K562 (cell line): ENCODE measurements around the gene NPNT. TPM values are rescaled to one million over a fixed set of nuclear protein-coding genes. Genes with fewer than 3 reads are reported as not detected.
"Not testable (repeated sequence)": the region's sequence is repeated elsewhere in the genome, so short reads cannot be mapped to it uniquely, and the experiment has no call there.

Experiments used
- ATAC-seq: fragments of 200-7000 bp; cut with Tn5 transposase; 3 replicates; pipeline ENCODE4 v1.9.1; 2020; ENCODE audit warnings: moderate library complexity
- BruUV-seq: library from RNA; stranded (reverse); fragments of 400-500 nt; replicated peaks from 2 replicates; lab custom pipeline; 2021; lab: Mats Ljungman, UMichigan
- CTCF ChIA-PET: fragments of 300-600 bp; formaldehyde crosslinking; extraction: SDS; loops from one replicate; lab custom pipeline; 2021; ENCODE audit warnings: low intra/inter-chr PET ratio; lab: Yijun Ruan, JAX
- POLR2A ChIA-PET: fragments of 300-600, 350-650 bp; sonication (Branson Sonifier 250); formaldehyde crosslinking; extraction: SDS; loops from one replicate; lab custom pipeline; 2021; ENCODE audit warnings: antibody characterized with exemption, inconsistent platforms; lab: Yijun Ruan, JAX
- DNase-seq, 4 experiments: peaks; one replicate each; pipeline versions ENCODE4 v3.0.0 to v3.0.0-alpha.2; 2011 to 2018; ENCODE audit warnings: low spot score in 3 of 4, mixed read lengths in 3 of 4; ENCODE audit errors: extremely low read depth in 1 of 4
- FAIRE-seq: peaks from 2 replicates; lab custom pipeline; 2011; peaks lifted over from hg19 to GRCh38; lab: Jason Lieb, UNC
- H2AFZ ChIP-seq: 2 replicates; pipeline ENCODE4 v1.6.0; 2011; ENCODE audit warnings: low read depth, low read length, control low read depth, inconsistent platforms
- H3K27ac ChIP-seq: fragments of 200-600 bp; 3 replicates; pipeline ENCODE4 v1.8.0; 2011; ENCODE audit warnings: low read depth, mild to moderate bottlenecking, control low read depth, inconsistent platforms, low read length, moderate library complexity, mixed read lengths; ENCODE audit errors: extremely low read depth
- H3K27me3 ChIP-seq, 2 experiments: fragments of 300-600 bp in 1 of 2; 2 replicates in 1 of 2; 3 replicates in 1 of 2; pipeline versions ENCODE4 v1.6.0 to v1.8.0; 2011; ENCODE audit warnings: inconsistent platforms in 2 of 2, low read length in 2 of 2, mild to moderate bottlenecking in 1 of 2, mixed read lengths in 1 of 2, moderate library complexity in 1 of 2; ENCODE audit not compliant: control insufficient read depth in 2 of 2, insufficient read depth in 2 of 2
- H3K36me3 ChIP-seq: fragments of 300-600 bp; 3 replicates; pipeline ENCODE4 v1.8.0; 2011; ENCODE audit warnings: mild to moderate bottlenecking, low read length, inconsistent platforms; ENCODE audit not compliant: control insufficient read depth, insufficient read depth
- H3K4me1 ChIP-seq, 2 experiments: fragments of 200-600 bp in 1 of 2; replicated peaks in 1 of 2; 2 replicates in 1 of 2; 3 replicates in 1 of 2; pipeline versions ENCODE4 v1.5.1 to v1.8.0; 2011; ENCODE audit warnings: inconsistent platforms in 2 of 2, low read length in 2 of 2, mild to moderate bottlenecking in 1 of 2, mixed read lengths in 1 of 2, moderate library complexity in 1 of 2; ENCODE audit not compliant: control insufficient read depth in 2 of 2, insufficient read depth in 2 of 2
- H3K4me2 ChIP-seq: 2 replicates; pipeline ENCODE4 v1.6.1; 2011; ENCODE audit warnings: low read length, control low read depth, inconsistent platforms, mixed read lengths; ENCODE audit not compliant: insufficient read depth
- H3K4me3 ChIP-seq: fragments of 200-600 bp; sonication (generic), shearing (Covaris generic); 2 replicates; pipeline ENCODE4 v1.5.1; 2016; ENCODE audit warnings: control low read depth, inconsistent platforms
- H3K79me2 ChIP-seq: fragments of 200-600 bp; 3 replicates; pipeline ENCODE4 v1.8.0; 2011; ENCODE audit warnings: low read length, inconsistent platforms; ENCODE audit not compliant: control insufficient read depth, insufficient read depth
- H3K9ac ChIP-seq, 2 experiments: 2 replicates each; pipeline versions ENCODE4 v1.6.0 to v1.6.1; 2011; ENCODE audit warnings: low read depth in 2 of 2, low read length in 2 of 2, control low read depth in 1 of 2, inconsistent platforms in 1 of 2, mild to moderate bottlenecking in 1 of 2, mixed read lengths in 1 of 2; ENCODE audit not compliant: insufficient read depth in 1 of 2
- H3K9me1 ChIP-seq: one replicate; pipeline ENCODE4 v1.6.0; 2011; ENCODE audit warnings: inconsistent platforms, mild to moderate bottlenecking, low read length, moderate library complexity; ENCODE audit not compliant: control insufficient read depth, insufficient read depth
- H3K9me3 ChIP-seq: replicated peaks from 2 replicates; pipeline ENCODE4 v1.5.1; 2011; ENCODE audit warnings: low read depth, low read length, inconsistent platforms; ENCODE audit not compliant: control insufficient read depth, insufficient read depth
- H4K20me1 ChIP-seq: replicated peaks from 2 replicates; pipeline ENCODE4 v1.6.1; 2011; ENCODE audit warnings: low read length, inconsistent platforms, mixed read lengths; ENCODE audit not compliant: control insufficient read depth, insufficient read depth
- ATF7 ChIP-seq: fragments of 450-650 bp; IDR thresholded peaks from 2 replicates; pipeline ENCODE4 v1.7.1; 2014; ENCODE audit warnings: mild to moderate bottlenecking, moderate library complexity
- E2F3 ChIP-seq: fragments of 250-450 bp; sonication (Bioruptor Pico); IDR thresholded peaks from 2 replicates; pipeline ENCODE4 v1.4.0; 2020; ENCODE audit warnings: mild to moderate bottlenecking
- ELF4 ChIP-seq: fragments of 450-650 bp; formaldehyde crosslinking; IDR thresholded peaks from 2 replicates; pipeline ENCODE4 v1.4.0; 2022; ENCODE audit warnings: missing genetic modification characterization
- RAD51 ChIP-seq: fragments of 450-650 bp; IDR thresholded peaks from 2 replicates; pipeline ENCODE4 v1.7.1; 2016; ENCODE audit warnings: low read depth, mild to moderate bottlenecking, borderline replicate concordance
- SMARCA5 ChIP-seq: fragments of 450-650 bp; IDR thresholded peaks from 2 replicates; pipeline ENCODE4 v1.6.1; 2016
- TAL1 ChIP-seq: fragments of 450-650 bp; IDR thresholded peaks from 2 replicates; pipeline ENCODE4 v1.6.1; 2016; ENCODE audit warnings: mild to moderate bottlenecking
- ZNF12 ChIP-seq: sonication (generic); formaldehyde crosslinking; IDR thresholded peaks from 2 replicates; pipeline ENCODE4 v1.4.0; 2020; ENCODE audit warnings: mild to moderate bottlenecking, missing genetic modification reagents
- ZNF354B ChIP-seq: fragments of 250-450 bp; sonication (Bioruptor Pico); IDR thresholded peaks from 2 replicates; pipeline ENCODE4 v1.4.0; 2020
- WGBS: fragments of 100-300 bp; shearing (Covaris generic); methylation state at CpG from one replicate; pipeline ENCODE4 v1.1.6; 2016; ENCODE audit warnings: low coverage, mixed read lengths; ENCODE audit not compliant: insufficient coverage; ENCODE audit errors: missing lambda C conversion rate; 5-methylcytosine and 5-hydroxymethylcytosine counted together
- in situ Hi-C: fragments of 300-500 bp; cut with MboI; formaldehyde crosslinking; loops from 4 replicates; pipeline ENCODE4 v1.15.0; 2018; ENCODE audit warnings: inconsistent platforms, mixed read lengths
- intact Hi-C: fragments of 100-400 bp; cut with micrococcal nuclease; formaldehyde crosslinking; loops from 2 replicates; pipeline ENCODE4 v1.14.2; 2022
- polyA plus RNA-seq, 8 experiments: library from polyadenylated mRNA; depleted of rRNA in 4 of 8; stranded (reverse) in 5 of 8; unstranded in 3 of 8; fragments of >200 nt; fragmentation: Nextera tagmentation in 2 of 8; fragmentation: Illumina TruSeq in 1 of 8; extraction: Ambion mirVana in 2 of 8; extraction: Trizol in 1 of 8; gene quantifications; 2 replicates each; pipeline versions ENCODE4 v1.2.1 to v1.2.3, GENCODE V29; 2011 to 2014; ENCODE audit warnings: inconsistent platforms in 1 of 8, missing spikeins in 1 of 8
- total RNA-seq, 7 experiments: library from RNA; depleted of rRNA in 6 of 7; stranded (reverse); fragments of >200 nt in 6 of 7; fragmentation: Illumina TruSeq in 2 of 7; extraction: Trizol in 2 of 7; gene quantifications; 2 replicates each; pipeline versions ENCODE4 v1.2.1 to v1.2.3, GENCODE V29; 2011 to 2021; ENCODE audit warnings: low replicate concordance in 1 of 7
- TF ChIP-seq, protein P1 (sequence below): fragments of 450-650 bp; IDR thresholded peaks from 2 replicates; pipeline ENCODE4 v1.6.1; 2018; ENCODE audit not compliant: partially characterized antibody

The NPNT gene
- total and polyA plus RNA-seq, 9 of the 15 experiments (the other 6 are each of a cell fraction or from before 2014, with no cell fraction given) = 0.22 TPM; not detected in 8

- 87% methylated on average over 3 of the region's 3 CpGs for WGBS
- FAIRE-seq = no peak
- in situ Hi-C loops = no loop called here
Observed at GRCh38 chr4:105845559-105845958, 49.7 kb upstream of the NPNT start.

DNA sequence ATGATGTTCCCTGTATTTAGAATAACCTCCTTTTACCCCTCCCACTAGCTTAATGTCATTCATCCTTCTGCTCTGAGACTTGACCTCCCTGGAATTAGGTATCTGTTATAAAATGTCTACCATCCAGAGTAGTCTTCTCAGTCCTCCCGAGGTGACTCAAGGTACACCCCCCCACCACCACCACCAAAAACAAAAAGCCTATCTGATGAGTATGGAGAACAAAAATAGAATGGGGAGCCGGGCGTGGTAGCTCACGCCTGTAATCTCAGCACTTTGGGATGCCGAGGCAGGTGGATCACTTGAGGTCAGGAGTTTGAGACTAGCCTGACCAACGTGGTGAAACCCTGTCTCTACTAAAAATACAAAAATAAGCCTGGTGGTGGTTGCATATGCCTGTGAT lies 46.9 kb upstream of the NPNT start:
- H3K4me1 ChIP-seq, H3K36me3 ChIP-seq, in situ Hi-C loops, H3K4me2 ChIP-seq, H3K79me2 ChIP-seq, CTCF ChIA-PET, H3K27me3 ChIP-seq, H4K20me1 ChIP-seq, BruUV-seq, FAIRE-seq, DNase-seq, H2AFZ ChIP-seq, ATAC-seq, H3K9ac ChIP-seq, H3K27ac ChIP-seq, intact Hi-C loops, H3K4me3 ChIP-seq, H3K9me3 ChIP-seq, H3K9me1 ChIP-seq: not testable (repeated sequence)
- WGBS = 64% methylated on average over 3 of the region's 6 CpGs
- POLR2A ChIA-PET = interaction anchor here (0.8 kb wide), 1 partner anchor 27 kb away, joined by 3 read pairs; no protein-coding TSS in a partner anchor

More at GRCh38 chr4:105845559-105845958, 49.7 kb upstream of the NPNT start:
- DNase-seq = no peak
- intact Hi-C loops = no loop called here
- no peaks in the 10 kb centered on the region for H3K9me3 ChIP-seq
- H3K4me2 ChIP-seq = no peak overlapping the region
- H3K36me3 ChIP-seq = peaks cover 12% of the 10 kb centered on the region; the same call in 1 of the 3 replicates
- H3K4me3 ChIP-seq = no peak overlapping the region
- H3K9me1 ChIP-seq = no peaks in the 10 kb centered on the region
- no TSS peak for BruUV-seq
- TF ChIP-seq ELF4 = no peak
- no peak for TF ChIP-seq TAL1
- no peak for TF ChIP-seq ZNF354B (CRISPR knock-in tag)
- TF ChIP-seq ZNF12 (CRISPR knock-in tag) = no peak
- no peak for TF ChIP-seq ATF7
- TF ChIP-seq SMARCA5 = no peak
- TF ChIP-seq RAD51 = no peak
- TF ChIP-seq, protein P1, sequence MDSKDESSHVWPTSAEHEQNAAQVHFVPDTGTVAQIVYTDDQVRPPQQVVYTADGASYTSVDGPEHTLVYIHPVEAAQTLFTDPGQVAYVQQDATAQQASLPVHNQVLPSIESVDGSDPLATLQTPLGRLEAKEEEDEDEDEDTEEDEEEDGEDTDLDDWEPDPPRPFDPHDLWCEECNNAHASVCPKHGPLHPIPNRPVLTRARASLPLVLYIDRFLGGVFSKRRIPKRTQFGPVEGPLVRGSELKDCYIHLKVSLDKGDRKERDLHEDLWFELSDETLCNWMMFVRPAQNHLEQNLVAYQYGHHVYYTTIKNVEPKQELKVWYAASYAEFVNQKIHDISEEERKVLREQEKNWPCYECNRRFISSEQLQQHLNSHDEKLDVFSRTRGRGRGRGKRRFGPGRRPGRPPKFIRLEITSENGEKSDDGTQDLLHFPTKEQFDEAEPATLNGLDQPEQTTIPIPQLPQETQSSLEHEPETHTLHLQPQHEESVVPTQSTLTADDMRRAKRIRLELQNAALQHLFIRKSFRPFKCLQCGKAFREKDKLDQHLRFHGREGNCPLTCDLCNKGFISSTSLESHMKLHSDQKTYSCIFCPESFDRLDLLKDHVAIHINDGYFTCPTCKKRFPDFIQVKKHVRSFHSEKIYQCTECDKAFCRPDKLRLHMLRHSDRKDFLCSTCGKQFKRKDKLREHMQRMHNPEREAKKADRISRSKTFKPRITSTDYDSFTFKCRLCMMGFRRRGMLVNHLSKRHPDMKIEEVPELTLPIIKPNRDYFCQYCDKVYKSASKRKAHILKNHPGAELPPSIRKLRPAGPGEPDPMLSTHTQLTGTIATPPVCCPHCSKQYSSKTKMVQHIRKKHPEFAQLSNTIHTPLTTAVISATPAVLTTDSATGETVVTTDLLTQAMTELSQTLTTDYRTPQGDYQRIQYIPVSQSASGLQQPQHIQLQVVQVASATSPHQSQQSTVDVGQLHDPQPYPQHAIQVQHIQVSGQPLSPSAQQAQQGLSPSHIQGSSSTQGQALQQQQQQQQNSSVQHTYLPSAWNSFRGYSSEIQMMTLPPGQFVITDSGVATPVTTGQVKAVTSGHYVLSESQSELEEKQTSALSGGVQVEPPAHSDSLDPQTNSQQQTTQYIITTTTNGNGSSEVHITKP = no peak
- no peak for TF ChIP-seq E2F3 (CRISPR knock-in tag)
- no peak overlapping the region for H2AFZ ChIP-seq
- no peak overlapping the region for H3K27ac ChIP-seq
- H3K9ac ChIP-seq = no peak overlapping the region
- no peak for ATAC-seq
- H3K27me3 ChIP-seq = no peaks in the 10 kb centered on the region
- H3K4me1 ChIP-seq = no peaks in the 10 kb centered on the region
- no peaks in the 10 kb centered on the region for H4K20me1 ChIP-seq
- ChIA-PET CTCF (no interaction called here), POLR2A (no interaction called here)
- H3K79me2 ChIP-seq = no peaks in the 10 kb centered on the region
